ENCODE results near the gene MCC. TPM values are rescaled to one million over a fixed set of nuclear protein-coding genes. Genes with fewer than 3 reads are reported as not detected.

The MCC gene
- total RNA-seq, 5 donors from 2014 or later (not counting 1 experiment from before 2014, with no cell fraction given) = 2.6 to 8.3 (median 6.3) TPM

DNA sequence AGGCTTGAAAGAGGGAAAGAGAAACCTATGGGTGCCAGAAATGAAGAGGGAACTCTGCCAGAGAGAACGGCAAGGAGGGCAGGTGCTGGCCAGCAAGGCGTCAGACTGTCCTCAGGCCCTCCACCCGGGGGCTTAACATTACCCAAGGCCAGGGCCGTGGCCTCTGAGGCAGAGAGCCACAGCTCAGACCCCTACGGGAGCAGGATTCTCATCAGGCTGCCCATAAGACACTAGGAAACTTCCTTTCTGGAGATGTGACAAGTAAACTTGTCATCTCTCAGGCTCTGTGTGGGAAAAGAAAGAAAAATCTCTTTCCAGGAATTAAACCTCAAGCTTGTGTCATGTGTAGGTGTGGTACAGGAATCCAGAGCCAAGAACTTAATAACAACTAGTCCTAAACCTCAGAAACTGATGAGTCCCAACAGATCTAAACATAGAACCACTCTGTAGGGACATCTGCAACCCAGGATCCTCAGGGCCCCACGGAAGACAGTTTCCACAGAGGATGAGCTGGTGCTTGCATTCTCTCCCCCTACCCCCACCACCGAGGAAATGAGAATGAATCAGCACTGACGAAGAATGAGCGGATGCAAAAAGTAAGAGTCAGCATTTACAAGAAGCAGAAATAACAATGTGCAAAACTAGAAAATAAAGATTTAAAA, 437.4 kb downstream of the MCC start:
- DNase-seq = no peak
- H3K27ac Mint-ChIP-seq = peak overlapping the region; percentile 47 to 59
- POLR2A ChIA-PET = no interaction called here

GRCh38 chr5:113048931-113049330, 439.3 kb downstream of the MCC start:
- Histone ChIP-seq H3K27ac (ENCODE audit: low read length) (no peak overlapping the region), H3K4me3 (ENCODE audit: control insufficient read depth in 1 of 2, extremely low read depth in 1 of 2, low read length in 1 of 2) (no peak overlapping the region), H3K9me3 (no peaks in the 10 kb centered on the region), H3K4me1 (ENCODE audit: control insufficient read depth in 1 of 2, extremely low read depth in 1 of 2, insufficient read depth in 2 of 2, low read length in 2 of 2) (peaks cover 0 to 7% of the 10 kb centered on the region in 2 experiments), H3K27me3 (replicated peaks in 1 of 2; ENCODE audit: control insufficient read depth in 2 of 2, extremely low read depth in 1 of 2, insufficient read depth in 2 of 2, low read length in 1 of 2) (no peaks in the 10 kb centered on the region), H3K36me3 (ENCODE audit: control insufficient read depth in 2 of 2, extremely low read depth in 1 of 2, insufficient read depth in 1 of 2, low read length in 1 of 2) (no peaks in the 10 kb centered on the region)
- Mint-ChIP-seq H3K27ac (no peak overlapping the region), H3K27me3 (no peaks in the 10 kb centered on the region), H3K9me3 (no peaks in the 10 kb centered on the region), H3K4me1 (peaks cover 7 to 12% (median 8%) of the 10 kb centered on the region in 3 donors), H3K4me3 (no peak overlapping the region), H3K36me3 (peaks cover 9% of the 10 kb centered on the region)
- 90% methylated on average over 9 of the region's 10 CpGs for WGBS (ENCODE audit: insufficient coverage)
- DNase-seq (no peak), ATAC-seq (replicated peaks in 1 of 4) (no peak)
- POLR2A ChIA-PET = no interaction called here
- CTCF ChIA-PET = no interaction called here

More for the DNA sequence above, 437.4 kb downstream of the MCC start:
- no peak overlapping the region for H3K27ac ChIP-seq (ENCODE audit: low read length)
- no peaks in the 10 kb centered on the region for H3K27me3 Mint-ChIP-seq
- H3K4me1 Mint-ChIP-seq = peaks cover 7 to 12% (median 8%) of the 10 kb centered on the region in 3 donors
- CTCF ChIA-PET = no interaction called here
- H3K36me3 Mint-ChIP-seq = peaks cover 7% of the 10 kb centered on the region
- H3K4me1 ChIP-seq (ENCODE audit: control insufficient read depth in 1 of 2, extremely low read depth in 1 of 2, insufficient read depth in 2 of 2, low read length in 2 of 2) = peaks cover 0 to 7% of the 10 kb centered on the region in 2 experiments
- no peak overlapping the region for H3K4me3 Mint-ChIP-seq
- WGBS (ENCODE audit: insufficient coverage) = 81% methylated on average over 4 of the region's 9 CpGs
- no peaks in the 10 kb centered on the region for H3K27me3 ChIP-seq (replicated peaks in 1 of 2; ENCODE audit: control insufficient read depth in 2 of 2, extremely low read depth in 1 of 2, insufficient read depth in 2 of 2, low read length in 1 of 2)
- no peak overlapping the region for H3K4me3 ChIP-seq (ENCODE audit: control insufficient read depth in 1 of 2, extremely low read depth in 1 of 2, low read length in 1 of 2)
- no peaks in the 10 kb centered on the region for H3K9me3 Mint-ChIP-seq
- no peaks in the 10 kb centered on the region for H3K9me3 ChIP-seq
- ATAC-seq (replicated peaks in 1 of 4) = peak in 1 of 4 experiments; percentile 58
- no peaks in the 10 kb centered on the region for H3K36me3 ChIP-seq (ENCODE audit: control insufficient read depth in 2 of 2, extremely low read depth in 1 of 2, insufficient read depth in 1 of 2, low read length in 1 of 2)

DNA sequence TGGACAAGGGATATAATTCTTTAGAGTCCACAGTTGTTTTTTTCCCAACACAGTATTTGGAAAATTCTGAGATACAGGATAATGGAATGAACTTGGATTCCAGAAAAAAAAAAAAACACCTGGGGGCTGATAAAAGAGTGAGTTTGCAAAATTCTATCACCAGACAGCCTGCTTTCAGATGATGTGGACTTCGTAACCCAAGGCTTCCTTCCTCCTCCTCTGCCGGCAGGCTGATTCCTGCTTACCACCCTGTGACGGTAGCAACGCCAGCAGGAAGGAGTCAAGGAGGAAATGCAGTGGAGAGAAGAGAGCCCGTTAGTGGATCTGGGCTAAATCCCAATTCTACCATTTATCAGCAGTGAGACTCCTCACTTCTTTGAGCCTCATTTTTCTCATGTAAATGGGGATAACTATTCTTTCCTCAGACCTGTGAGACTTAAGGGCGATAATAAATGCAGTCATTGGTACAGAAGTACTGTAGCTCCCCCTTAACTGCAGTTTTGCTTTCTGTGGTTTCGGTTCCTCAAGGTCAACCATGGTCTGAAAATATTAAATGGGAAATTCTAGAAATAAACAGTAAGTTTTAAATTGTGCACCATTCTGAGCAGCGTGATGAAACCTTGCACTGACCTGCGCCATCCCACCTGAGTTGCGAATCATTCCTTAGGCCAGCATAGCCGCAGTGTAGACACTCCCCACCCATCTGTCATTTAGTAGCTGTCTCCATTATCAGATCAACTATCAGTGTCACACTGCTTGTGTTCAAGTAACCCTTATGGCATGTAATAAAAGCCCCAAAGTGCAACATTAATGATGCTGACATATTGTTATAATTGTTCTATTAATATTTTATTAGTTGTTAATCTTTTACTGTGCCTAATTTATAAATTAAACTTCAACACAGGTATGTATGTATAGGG, 440.3 kb downstream of the MCC start:
- H3K9me3 Mint-ChIP-seq = no peaks in the 10 kb centered on the region
- H3K4me3 Mint-ChIP-seq = no peak overlapping the region
- H3K4me3 ChIP-seq (ENCODE audit: control insufficient read depth in 1 of 2, extremely low read depth in 1 of 2, low read length in 1 of 2) = no peak overlapping the region
- H3K4me1 ChIP-seq (ENCODE audit: control insufficient read depth in 1 of 2, extremely low read depth in 1 of 2, insufficient read depth in 2 of 2, low read length in 2 of 2) = peaks cover 0 to 7% of the 10 kb centered on the region in 2 experiments
- DNase-seq (no peak), ATAC-seq (replicated peaks in 1 of 4) (no peak)
- ChIA-PET CTCF (no interaction called here), POLR2A (no interaction called here)
- H3K27ac ChIP-seq (ENCODE audit: low read length) = no peak overlapping the region
- peaks cover 7 to 12% (median 8%) of the 10 kb centered on the region in 3 donors for H3K4me1 Mint-ChIP-seq
- WGBS (ENCODE audit: insufficient coverage) = 86% methylated on average over 1 of the region's 11 CpGs
- no peaks in the 10 kb centered on the region for H3K9me3 ChIP-seq
- H3K36me3 Mint-ChIP-seq = peaks cover 6% of the 10 kb centered on the region
- H3K27ac Mint-ChIP-seq = no peak overlapping the region
- H3K27me3 ChIP-seq (replicated peaks in 1 of 2; ENCODE audit: control insufficient read depth in 2 of 2, extremely low read depth in 1 of 2, insufficient read depth in 2 of 2, low read length in 1 of 2) = no peaks in the 10 kb centered on the region
- H3K27me3 Mint-ChIP-seq = no peaks in the 10 kb centered on the region
- no peaks in the 10 kb centered on the region for H3K36me3 ChIP-seq (ENCODE audit: control insufficient read depth in 2 of 2, extremely low read depth in 1 of 2, insufficient read depth in 1 of 2, low read length in 1 of 2)

GRCh38 chr5:113047234-113047633, 441.0 kb downstream of the MCC start:
- Histone ChIP-seq H3K4me1 (ENCODE audit: control insufficient read depth in 1 of 2, extremely low read depth in 1 of 2, insufficient read depth in 2 of 2, low read length in 2 of 2) (peaks cover 0 to 7% of the 10 kb centered on the region in 2 experiments), H3K36me3 (ENCODE audit: control insufficient read depth in 2 of 2, extremely low read depth in 1 of 2, insufficient read depth in 1 of 2, low read length in 1 of 2) (no peaks in the 10 kb centered on the region), H3K4me3 (ENCODE audit: control insufficient read depth in 1 of 2, extremely low read depth in 1 of 2, low read length in 1 of 2) (no peak overlapping the region), H3K9me3 (no peaks in the 10 kb centered on the region), H3K27me3 (replicated peaks in 1 of 2; ENCODE audit: control insufficient read depth in 2 of 2, extremely low read depth in 1 of 2, insufficient read depth in 2 of 2, low read length in 1 of 2) (no peaks in the 10 kb centered on the region), H3K27ac (ENCODE audit: low read length) (no peak overlapping the region)
- Mint-ChIP-seq H3K27me3 (no peaks in the 10 kb centered on the region), H3K27ac (peak overlapping the region in 1 of 2 donors; percentile 8), H3K4me1 (peaks cover 7 to 10% (median 8%) of the 10 kb centered on the region in 3 donors), H3K36me3 (peaks cover 6% of the 10 kb centered on the region), H3K9me3 (no peaks in the 10 kb centered on the region), H3K4me3 (no peak overlapping the region)
- ATAC-seq (replicated peaks in 1 of 4) (no peak), DNase-seq (no peak)
- POLR2A ChIA-PET = interaction anchor here in 1 of 2 donors (0.6 kb wide), 1 partner anchor 8 kb away, joined by 3 read pairs; no protein-coding TSS in a partner anchor
- CTCF ChIA-PET = no interaction called here
- 100% methylated on average over 1 of the region's 2 CpGs for WGBS (ENCODE audit: insufficient coverage)

- CTCF ChIA-PET = no interaction called here
- ATAC-seq (replicated peaks in 1 of 4) = no peak
- 94% methylated on average over 7 of the region's 11 CpGs for WGBS (ENCODE audit: insufficient coverage)
Observed at GRCh38 chr5:113044776-113045465, 443.3 kb downstream of the MCC start.

GRCh38 chr5:113043491-113043931, 444.7 kb downstream of the MCC start:
- peaks cover 14% of the 10 kb centered on the region for H3K36me3 Mint-ChIP-seq
- H3K27me3 Mint-ChIP-seq = no peaks in the 10 kb centered on the region
- Histone ChIP-seq H3K27ac (ENCODE audit: low read length) (no peak overlapping the region), H3K4me1 (ENCODE audit: control insufficient read depth in 1 of 2, extremely low read depth in 1 of 2, insufficient read depth in 2 of 2, low read length in 2 of 2) (peaks cover 0 to 8% of the 10 kb centered on the region in 2 experiments), H3K27me3 (replicated peaks in 1 of 2; ENCODE audit: control insufficient read depth in 2 of 2, extremely low read depth in 1 of 2, insufficient read depth in 2 of 2, low read length in 1 of 2) (peaks cover 0 to 3% of the 10 kb centered on the region in 2 experiments), H3K4me3 (ENCODE audit: control insufficient read depth in 1 of 2, extremely low read depth in 1 of 2, low read length in 1 of 2) (no peak overlapping the region), H3K9me3 (no peaks in the 10 kb centered on the region), H3K36me3 (ENCODE audit: control insufficient read depth in 2 of 2, extremely low read depth in 1 of 2, insufficient read depth in 1 of 2, low read length in 1 of 2) (no peaks in the 10 kb centered on the region)
- H3K4me1 Mint-ChIP-seq = peaks cover 4 to 5% (median 5%) of the 10 kb centered on the region in 3 donors
- WGBS (ENCODE audit: insufficient coverage) = 94% methylated on average over 12 of the region's 16 CpGs
- ATAC-seq (replicated peaks in 1 of 4) (peak in 1 of 4 experiments; percentile 35), DNase-seq (peak in 8 of 35 experiments; percentile 7 to 37 (median 13))
- H3K9me3 Mint-ChIP-seq = no peaks in the 10 kb centered on the region
- no peak overlapping the region for H3K27ac Mint-ChIP-seq
- ChIA-PET CTCF (no interaction called here), POLR2A (no interaction called here)
- H3K4me3 Mint-ChIP-seq = no peak overlapping the region

More at GRCh38 chr5:113044776-113045465, 443.3 kb downstream of the MCC start:
- Histone ChIP-seq H3K4me1 (ENCODE audit: control insufficient read depth in 1 of 2, extremely low read depth in 1 of 2, insufficient read depth in 2 of 2, low read length in 2 of 2) (peaks cover 0 to 8% of the 10 kb centered on the region in 2 experiments), H3K27ac (ENCODE audit: low read length) (no peak overlapping the region), H3K4me3 (ENCODE audit: control insufficient read depth in 1 of 2, extremely low read depth in 1 of 2, low read length in 1 of 2) (no peak overlapping the region), H3K9me3 (no peaks in the 10 kb centered on the region), H3K36me3 (ENCODE audit: control insufficient read depth in 2 of 2, extremely low read depth in 1 of 2, insufficient read depth in 1 of 2, low read length in 1 of 2) (no peaks in the 10 kb centered on the region), H3K27me3 (replicated peaks in 1 of 2; ENCODE audit: control insufficient read depth in 2 of 2, extremely low read depth in 1 of 2, insufficient read depth in 2 of 2, low read length in 1 of 2) (no peaks in the 10 kb centered on the region)
- H3K27me3 Mint-ChIP-seq = no peaks in the 10 kb centered on the region
- POLR2A ChIA-PET = no interaction called here
- no peaks in the 10 kb centered on the region for H3K9me3 Mint-ChIP-seq
- no peak for DNase-seq
- H3K27ac Mint-ChIP-seq = no peak overlapping the region
- H3K36me3 Mint-ChIP-seq = peaks cover 7% of the 10 kb centered on the region
- no peak overlapping the region for H3K4me3 Mint-ChIP-seq
- H3K4me1 Mint-ChIP-seq = peaks cover 4 to 5% (median 5%) of the 10 kb centered on the region in 3 donors
